ENCODE measurements around the gene CHST8.
"Not testable (repeated sequence)": the region's sequence is repeated elsewhere in the genome, so short reads cannot be mapped to it uniquely, and the experiment has no call there.

The CHST8 gene

GRCh38 chr19:33659835-33660234, 38.1 kb downstream of the CHST8 start:
- Histone ChIP-seq H3K36me3 (ENCODE audit: control insufficient read depth, insufficient read depth, low read length) (no peaks in the 10 kb centered on the region), H3K4me3 (replicated peaks; ENCODE audit: low read depth, low read length) (no peak overlapping the region), H3K27me3 (replicated peaks; ENCODE audit: control insufficient read depth, insufficient read depth, low read length) (no peaks in the 10 kb centered on the region)
- TF ChIP-seq CTCF (IDR thresholded peaks at IDR 0.05; ENCODE audit: insufficient read depth, low read length, poor library complexity, severe bottlenecking) = no peak
- DNase-seq (ENCODE audit: extremely low read depth, insufficient read length) = no peak

GRCh38 chr19:33660410-33661124, 38.8 kb downstream of the CHST8 start:
- DNase-seq (ENCODE audit: extremely low read depth, insufficient read length) = no peak
- H3K36me3 ChIP-seq (ENCODE audit: control insufficient read depth, insufficient read depth, low read length) = no peaks in the 10 kb centered on the region
- no peak overlapping the region for H3K4me3 ChIP-seq (replicated peaks; ENCODE audit: low read depth, low read length)
- no peaks in the 10 kb centered on the region for H3K27me3 ChIP-seq (replicated peaks; ENCODE audit: control insufficient read depth, insufficient read depth, low read length)
- TF ChIP-seq CTCF (IDR thresholded peaks at IDR 0.05; ENCODE audit: insufficient read depth, low read length, poor library complexity, severe bottlenecking) = no peak

- no peak for TF ChIP-seq CTCF (IDR thresholded peaks at IDR 0.05; ENCODE audit: insufficient read depth, low read length, poor library complexity, severe bottlenecking)
- DNase-seq (ENCODE audit: extremely low read depth, insufficient read length) = no peak
- H3K36me3 ChIP-seq (ENCODE audit: control insufficient read depth, insufficient read depth, low read length) = no peaks in the 10 kb centered on the region
- no peaks in the 10 kb centered on the region for H3K27me3 ChIP-seq (replicated peaks; ENCODE audit: control insufficient read depth, insufficient read depth, low read length)
- H3K4me3 ChIP-seq (replicated peaks; ENCODE audit: low read depth, low read length) = no peak overlapping the region
These were observed 39.6 kb downstream of the CHST8 start for GRCh38 chr19:33661336-33661735.

- no peak overlapping the region for H3K4me3 ChIP-seq (replicated peaks; ENCODE audit: low read depth, low read length)
- no peaks in the 10 kb centered on the region for H3K27me3 ChIP-seq (replicated peaks; ENCODE audit: control insufficient read depth, insufficient read depth, low read length)
- DNase-seq (ENCODE audit: extremely low read depth, insufficient read length) = no peak
- TF ChIP-seq CTCF (IDR thresholded peaks at IDR 0.05; ENCODE audit: insufficient read depth, low read length, poor library complexity, severe bottlenecking) = no peak
- H3K36me3 ChIP-seq (ENCODE audit: control insufficient read depth, insufficient read depth, low read length) = no peaks in the 10 kb centered on the region
These were observed 40.8 kb downstream of the CHST8 start for GRCh38 chr19:33662391-33663092.

- H3K4me3 ChIP-seq (replicated peaks; ENCODE audit: low read depth, low read length); H3K27me3 ChIP-seq (replicated peaks; ENCODE audit: control insufficient read depth, insufficient read depth, low read length); DNase-seq (ENCODE audit: extremely low read depth, insufficient read length); H3K36me3 ChIP-seq (ENCODE audit: control insufficient read depth, insufficient read depth, low read length): not testable (repeated sequence)
These were observed 41.6 kb downstream of the CHST8 start for GRCh38 chr19:33663316-33663715.

- Histone ChIP-seq H3K27me3 (replicated peaks; ENCODE audit: control insufficient read depth, insufficient read depth, low read length) (no peaks in the 10 kb centered on the region), H3K4me3 (replicated peaks; ENCODE audit: low read depth, low read length) (no peak overlapping the region), H3K36me3 (ENCODE audit: control insufficient read depth, insufficient read depth, low read length) (no peaks in the 10 kb centered on the region)
- TF ChIP-seq CTCF (IDR thresholded peaks at IDR 0.05; ENCODE audit: insufficient read depth, low read length, poor library complexity, severe bottlenecking) = no peak
- DNase-seq (ENCODE audit: extremely low read depth, insufficient read length) = no peak
These were observed 43.0 kb downstream of the CHST8 start for GRCh38 chr19:33664744-33665143.

All from GM06990 (cell line).